Measurements from ENCODE around the gene GTSF1L.
A peak's percentile ranks its signal among the peaks of the same experiment; 100 is the strongest.

GTSF1L gene

GRCh38 chr20:43726811-43727338 is at the start of gene GTSF1L:
TSS of gene GTSF1L (minus strand) at chr20:43727002. CDS start at chr20:43726694, 308 bp downstream.
- no peak for TF ChIP-seq CTCF (conservative IDR thresholded peaks at IDR 0.05; ENCODE audit: control insufficient read depth, insufficient read depth, low read depth, low read length)
- peak; percentile 61 for DNase-seq (ENCODE audit: low read depth)
- no peak within 1 kb of the TSS for H3K4me3 ChIP-seq (ENCODE audit: control insufficient read depth, low read depth, low read length)

- no peak for TF ChIP-seq CTCF (conservative IDR thresholded peaks at IDR 0.05; ENCODE audit: control insufficient read depth, insufficient read depth, low read depth, low read length)
- no peak for DNase-seq (ENCODE audit: low read depth)
Observed at GRCh38 chr20:43774754-43775153, 48.0 kb upstream of the GTSF1L start.

GRCh38 chr20:43771503-43772190 is 44.8 kb upstream of the GTSF1L start:
- no peak for TF ChIP-seq CTCF (conservative IDR thresholded peaks at IDR 0.05; ENCODE audit: control insufficient read depth, insufficient read depth, low read depth, low read length)
- DNase-seq (ENCODE audit: low read depth), result no peak
- H3K4me3 ChIP-seq (ENCODE audit: control insufficient read depth, low read depth, low read length), result no peak overlapping the region

More at GRCh38 chr20:43774754-43775153, 48.0 kb upstream of the GTSF1L start:
- no peak overlapping the region for H3K4me3 ChIP-seq (ENCODE audit: control insufficient read depth, low read depth, low read length)

GRCh38 chr20:43770342-43770741 is 43.5 kb upstream of the GTSF1L start:
- H3K4me3 ChIP-seq (ENCODE audit: control insufficient read depth, low read depth, low read length), result no peak overlapping the region
- TF ChIP-seq CTCF (conservative IDR thresholded peaks at IDR 0.05; ENCODE audit: control insufficient read depth, insufficient read depth, low read depth, low read length), result no peak
- no peak for DNase-seq (ENCODE audit: low read depth)

GRCh38 chr20:43767686-43768474 is 41.1 kb upstream of the GTSF1L start:
- H3K4me3 ChIP-seq (ENCODE audit: control insufficient read depth, low read depth, low read length), result no peak overlapping the region
- DNase-seq (ENCODE audit: low read depth), result peak; percentile 61
- peak; percentile 6 for TF ChIP-seq CTCF (conservative IDR thresholded peaks at IDR 0.05; ENCODE audit: control insufficient read depth, insufficient read depth, low read depth, low read length)

- no peak for TF ChIP-seq CTCF (conservative IDR thresholded peaks at IDR 0.05; ENCODE audit: control insufficient read depth, insufficient read depth, low read depth, low read length)
- no peak for DNase-seq (ENCODE audit: low read depth)
- no peak overlapping the region for H3K4me3 ChIP-seq (ENCODE audit: control insufficient read depth, low read depth, low read length)
Observed at GRCh38 chr20:43766917-43767316, 40.1 kb upstream of the GTSF1L start.

All from fibroblast of mammary gland (primary cell).